ENCODE results near the gene C5orf63. TPM values are rescaled to one million over a fixed set of nuclear protein-coding genes. Genes with fewer than 3 reads are reported as not detected.

C5orf63 gene
- total RNA-seq, 1 donor, result 1.3 TPM

DNA sequence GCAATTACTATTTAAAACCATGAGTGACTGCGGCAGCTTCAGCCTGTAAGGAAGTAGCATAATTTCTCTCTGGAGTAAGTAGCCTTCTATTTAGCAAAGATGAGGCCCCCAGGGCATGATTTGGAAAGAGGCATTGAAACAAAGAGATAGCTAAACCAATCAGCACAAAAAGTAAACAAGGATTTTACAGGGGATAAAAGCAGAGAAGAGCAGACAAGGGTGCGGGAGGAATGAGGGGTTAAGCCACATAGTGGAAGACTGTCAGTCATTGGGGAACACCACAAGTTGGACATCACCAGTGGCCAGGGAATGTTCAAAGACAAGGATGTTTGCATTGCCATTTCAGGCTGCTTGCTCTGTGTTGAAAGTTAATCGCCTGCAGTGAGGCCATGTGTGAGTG is 24.0 kb upstream of the C5orf63 start:
- TF ChIP-seq, protein P1, sequence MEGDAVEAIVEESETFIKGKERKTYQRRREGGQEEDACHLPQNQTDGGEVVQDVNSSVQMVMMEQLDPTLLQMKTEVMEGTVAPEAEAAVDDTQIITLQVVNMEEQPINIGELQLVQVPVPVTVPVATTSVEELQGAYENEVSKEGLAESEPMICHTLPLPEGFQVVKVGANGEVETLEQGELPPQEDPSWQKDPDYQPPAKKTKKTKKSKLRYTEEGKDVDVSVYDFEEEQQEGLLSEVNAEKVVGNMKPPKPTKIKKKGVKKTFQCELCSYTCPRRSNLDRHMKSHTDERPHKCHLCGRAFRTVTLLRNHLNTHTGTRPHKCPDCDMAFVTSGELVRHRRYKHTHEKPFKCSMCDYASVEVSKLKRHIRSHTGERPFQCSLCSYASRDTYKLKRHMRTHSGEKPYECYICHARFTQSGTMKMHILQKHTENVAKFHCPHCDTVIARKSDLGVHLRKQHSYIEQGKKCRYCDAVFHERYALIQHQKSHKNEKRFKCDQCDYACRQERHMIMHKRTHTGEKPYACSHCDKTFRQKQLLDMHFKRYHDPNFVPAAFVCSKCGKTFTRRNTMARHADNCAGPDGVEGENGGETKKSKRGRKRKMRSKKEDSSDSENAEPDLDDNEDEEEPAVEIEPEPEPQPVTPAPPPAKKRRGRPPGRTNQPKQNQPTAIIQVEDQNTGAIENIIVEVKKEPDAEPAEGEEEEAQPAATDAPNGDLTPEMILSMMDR (IDR thresholded peaks at IDR 0.05; ENCODE audit: insufficient read depth, low read depth, low read length), result no peak
- DNase-seq (ENCODE audit: low read depth), result no peak
- no peak overlapping the region for H3K4me3 ChIP-seq (ENCODE audit: low read depth, low read length)

DNA sequence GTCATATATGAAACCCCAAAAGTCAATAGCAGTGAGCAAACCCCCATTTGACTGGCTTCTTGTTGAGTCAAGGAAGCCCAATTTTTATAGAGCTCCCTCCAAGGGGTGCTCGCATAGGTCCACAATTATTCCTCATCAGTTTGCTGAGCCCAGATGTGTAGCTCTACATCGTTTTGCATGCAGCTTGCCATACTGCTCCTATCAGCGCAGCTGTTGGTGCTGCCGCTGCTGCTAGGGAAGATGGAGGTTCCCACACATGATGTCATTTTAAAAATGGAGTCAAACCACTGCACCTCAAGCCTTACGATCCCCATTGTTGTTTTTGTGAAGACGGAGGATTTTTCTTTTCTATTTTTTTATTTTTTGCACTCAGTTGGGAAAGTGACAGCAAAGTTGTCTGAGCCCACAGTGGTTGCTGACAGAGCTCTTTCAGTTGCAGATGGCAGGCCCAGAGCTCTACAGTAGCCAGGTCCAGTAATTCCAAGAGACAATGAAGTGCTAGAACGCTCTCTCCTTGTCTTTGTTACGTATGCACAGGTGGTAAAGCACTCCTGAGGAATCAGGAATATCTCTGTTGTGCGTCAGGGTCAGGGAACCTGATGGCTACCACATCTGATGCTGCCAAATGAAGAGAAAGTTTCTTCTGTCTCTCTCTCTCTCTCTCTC is 23.2 kb upstream of the C5orf63 start:
- no peak for DNase-seq (ENCODE audit: low read depth)
- TF ChIP-seq, protein P1 (IDR thresholded peaks at IDR 0.05; ENCODE audit: insufficient read depth, low read depth, low read length), result no peak
- H3K4me3 ChIP-seq (ENCODE audit: low read depth, low read length), result no peak overlapping the region

- no peak for DNase-seq (ENCODE audit: low read depth)
- H3K4me3 ChIP-seq (ENCODE audit: low read depth, low read length), result no peak overlapping the region
- TF ChIP-seq, protein P1 (IDR thresholded peaks at IDR 0.05; ENCODE audit: insufficient read depth, low read depth, low read length), result no peak
These were observed 21.0 kb upstream of the C5orf63 start for GRCh38 chr5:127094161-127094814.

DNA sequence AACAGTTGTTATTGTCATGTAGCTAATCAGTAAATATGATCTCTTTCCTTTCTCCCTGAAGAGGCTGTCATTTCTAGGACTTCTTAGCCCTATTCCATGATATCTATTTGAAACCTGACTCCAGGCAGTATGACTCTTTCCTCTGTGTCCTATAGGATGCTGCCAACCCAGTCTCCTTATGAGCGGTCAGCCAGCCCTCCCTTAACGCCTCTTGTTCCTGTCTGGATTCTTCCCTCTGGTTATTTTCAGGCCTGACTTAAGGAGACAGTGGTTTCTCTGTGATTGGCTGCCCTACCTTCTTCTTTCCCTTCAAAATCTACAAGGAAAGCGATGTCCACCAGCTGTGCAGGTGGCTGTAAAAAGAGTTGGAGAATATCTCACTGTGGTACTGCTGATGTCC is 19.4 kb upstream of the C5orf63 start:
- H3K4me3 ChIP-seq (ENCODE audit: low read depth, low read length), result no peak overlapping the region
- peak; percentile 74 for DNase-seq (ENCODE audit: low read depth)
- TF ChIP-seq, protein P1 (IDR thresholded peaks at IDR 0.05; ENCODE audit: insufficient read depth, low read depth, low read length), result no peak

- H3K4me3 ChIP-seq (ENCODE audit: low read depth, low read length), result no peak overlapping the region
- TF ChIP-seq, protein P1 (IDR thresholded peaks at IDR 0.05; ENCODE audit: insufficient read depth, low read depth, low read length), result no peak
- no peak for DNase-seq (ENCODE audit: low read depth)
These were observed 15.9 kb upstream of the C5orf63 start for GRCh38 chr5:127089191-127089590.

DNA sequence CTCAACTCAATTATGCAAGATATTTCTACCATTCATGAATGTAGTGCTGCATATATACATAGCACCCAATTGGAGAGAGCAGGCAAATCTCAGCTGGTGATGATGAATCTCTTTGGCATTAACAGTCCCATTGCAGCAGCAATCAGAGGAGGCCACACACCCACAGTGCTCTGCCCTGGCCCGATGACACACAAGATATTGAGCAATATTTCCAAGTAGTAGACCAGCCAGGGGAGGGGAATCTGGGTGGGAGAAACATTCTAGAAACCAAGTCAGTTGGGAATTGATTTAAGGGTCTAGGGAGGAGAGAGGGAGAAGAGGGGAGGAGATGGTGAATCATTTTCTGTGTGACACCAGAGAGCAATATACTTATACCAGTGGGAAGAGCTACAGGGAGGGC is 14.9 kb upstream of the C5orf63 start:
- TF ChIP-seq, protein P1 (IDR thresholded peaks at IDR 0.05; ENCODE audit: insufficient read depth, low read depth, low read length), result no peak
- peak; percentile 98 for DNase-seq (ENCODE audit: low read depth)
- H3K4me3 ChIP-seq (ENCODE audit: low read depth, low read length), result no peak overlapping the region

Measured in fibroblast of villous mesenchyme (primary cell).